Measurements from ENCODE around the gene FANCE.
"Not testable (repeated sequence)": the region's sequence is repeated elsewhere in the genome, so short reads cannot be mapped to it uniquely, and the experiment has no call there.

Gene FANCE

DNA sequence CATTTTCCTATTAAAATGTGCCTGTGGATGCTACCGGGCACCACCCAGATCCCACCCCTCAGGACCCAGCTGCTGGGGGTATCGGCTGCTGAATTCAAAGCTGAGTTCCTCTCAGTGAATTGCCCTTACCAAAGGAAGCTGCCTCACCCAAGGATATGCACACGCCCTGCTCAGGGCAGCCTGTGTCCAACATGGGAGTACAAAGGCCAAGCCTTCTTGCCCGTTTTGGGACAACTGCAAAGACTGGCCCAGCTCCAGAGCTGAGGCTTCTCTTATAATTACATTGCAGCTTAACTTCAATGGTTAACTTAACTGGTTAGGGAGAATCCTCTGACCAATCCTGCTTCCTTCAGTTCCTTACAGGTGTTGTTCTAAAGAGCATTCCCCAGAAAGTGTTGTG is 19.8 kb upstream of the FANCE start:
- DNase-seq (ENCODE audit: low read depth): no peak

DNA sequence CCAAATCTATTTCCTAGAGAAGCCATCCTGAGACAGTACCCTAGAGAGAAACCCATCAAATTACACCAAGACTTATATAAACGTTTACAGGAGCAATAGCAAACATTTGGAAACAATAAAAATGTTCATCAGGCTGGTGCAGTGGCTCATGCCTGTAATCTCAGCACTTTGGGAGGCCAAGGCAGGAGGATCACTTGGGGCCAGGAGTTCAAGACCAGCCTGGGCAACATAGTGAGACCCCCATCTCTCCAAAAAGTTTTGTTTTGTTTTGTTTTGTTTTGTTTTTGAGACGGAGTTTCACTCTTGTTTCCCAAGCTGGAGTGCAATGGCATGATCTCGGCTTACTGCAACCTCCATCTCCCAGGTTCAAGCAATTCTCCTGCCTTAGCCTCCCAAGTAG is 19.4 kb upstream of the FANCE start:
- DNase-seq (ENCODE audit: low read depth): not testable (repeated sequence)

DNA sequence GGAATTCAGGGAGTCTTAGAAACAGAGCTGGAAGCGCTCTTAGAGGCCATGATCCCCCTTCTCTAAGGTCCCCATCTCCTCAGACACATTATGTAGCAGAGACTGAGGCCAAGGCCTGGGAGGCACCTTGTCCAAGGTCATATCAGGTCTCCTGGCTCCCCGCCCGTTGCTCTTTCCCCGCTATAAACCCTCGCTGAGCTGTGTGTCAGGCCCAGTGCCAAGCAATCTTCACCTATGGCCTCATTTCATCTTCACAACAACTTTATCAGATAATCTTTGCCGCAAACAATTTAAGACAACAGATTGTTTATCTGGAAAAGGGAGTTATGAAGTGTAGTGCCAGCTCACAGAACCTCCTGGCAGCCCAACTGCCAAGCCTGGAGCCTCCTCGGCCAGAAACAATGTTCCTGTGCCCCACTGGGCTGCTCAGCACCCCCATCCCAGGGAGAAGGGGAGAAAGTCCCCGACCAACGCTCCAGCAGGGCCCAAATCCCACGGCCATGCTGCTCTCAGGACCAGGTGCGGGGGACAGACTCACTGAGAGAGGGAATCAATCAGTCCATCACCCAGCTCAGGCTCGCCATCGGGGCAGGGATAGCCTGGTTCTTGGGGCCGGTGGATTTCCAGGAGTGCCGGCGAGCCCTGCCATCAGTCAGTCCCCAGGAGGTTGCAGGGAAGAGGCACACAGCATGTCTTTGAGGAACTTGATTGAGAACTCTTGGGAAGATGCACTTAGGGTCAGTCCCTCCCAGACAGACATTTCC is 16.9 kb upstream of the FANCE start:
- DNase-seq (ENCODE audit: low read depth): peak; percentile 69

DNA sequence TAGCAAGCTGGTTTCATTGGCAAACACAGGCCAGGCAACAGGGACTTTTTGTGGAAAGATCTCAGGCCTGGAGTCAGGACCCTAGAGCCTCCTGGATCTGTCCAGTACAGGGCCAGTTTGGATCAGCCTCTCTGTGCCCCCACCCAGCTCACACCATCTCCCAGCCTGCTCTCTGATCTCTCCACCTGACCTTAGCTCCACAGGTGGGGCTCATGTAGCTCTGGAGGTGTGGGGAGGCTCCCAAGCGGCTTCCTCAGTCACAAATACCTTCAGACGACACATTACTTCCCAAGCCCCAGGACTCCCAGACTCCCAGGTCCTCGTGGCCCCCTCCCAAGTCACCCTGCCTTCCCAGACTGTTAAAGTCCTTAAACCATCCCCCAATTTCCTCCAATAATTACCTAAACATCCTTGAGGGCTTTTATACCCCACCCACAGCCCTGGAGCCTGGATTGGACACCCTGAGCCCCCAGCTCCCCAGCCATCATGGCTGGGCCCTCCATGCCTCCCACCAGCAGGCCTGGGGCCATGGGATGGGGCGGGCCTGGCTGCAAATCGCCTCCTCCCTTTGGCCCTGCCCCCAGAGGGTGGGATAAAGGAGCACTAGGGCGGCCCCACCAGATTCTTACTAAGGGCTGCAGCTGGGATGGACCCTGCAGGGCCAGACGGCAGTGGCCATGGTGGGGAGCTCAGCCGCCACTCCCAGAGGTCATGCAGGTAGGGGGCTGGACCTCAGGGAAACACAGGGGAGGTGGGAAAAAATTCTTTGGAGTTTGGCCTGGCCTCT is 15.9 kb upstream of the FANCE start:
- DNase-seq (ENCODE audit: low read depth): no peak

DNA sequence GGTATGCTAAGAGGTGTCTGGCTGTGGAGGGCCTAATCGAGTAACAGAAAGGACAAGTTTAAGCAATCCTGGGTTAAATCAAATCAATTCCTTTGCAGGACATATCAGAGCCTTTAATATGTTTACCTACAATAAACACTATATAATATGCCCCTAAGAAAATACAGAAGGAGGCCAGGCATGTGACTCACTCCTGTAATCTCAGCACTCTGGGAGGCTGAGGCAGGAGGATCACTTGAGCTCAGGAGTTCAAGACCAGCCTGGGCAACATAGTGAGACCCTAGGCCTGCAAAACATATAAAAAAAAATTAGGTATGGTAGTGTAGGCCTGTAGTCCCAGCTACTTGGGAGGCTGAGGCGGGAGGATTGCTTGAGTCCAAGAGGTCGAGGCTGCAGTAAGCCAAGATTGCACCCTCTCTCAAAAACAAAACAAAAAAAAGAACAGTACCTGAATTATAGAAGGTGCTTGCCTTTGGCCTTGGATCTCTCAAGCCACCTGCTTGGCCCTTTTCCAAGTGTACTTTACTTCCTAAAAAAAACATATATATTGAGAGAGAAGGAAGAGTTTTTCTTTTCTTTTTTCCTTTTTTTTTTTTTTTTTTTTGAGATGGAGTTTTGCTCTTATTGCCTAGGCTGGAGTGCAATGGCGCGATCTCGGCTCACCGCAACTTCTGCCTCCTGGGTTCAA is 13.6 kb upstream of the FANCE start:
- not testable (repeated sequence) for DNase-seq (ENCODE audit: low read depth)

DNA sequence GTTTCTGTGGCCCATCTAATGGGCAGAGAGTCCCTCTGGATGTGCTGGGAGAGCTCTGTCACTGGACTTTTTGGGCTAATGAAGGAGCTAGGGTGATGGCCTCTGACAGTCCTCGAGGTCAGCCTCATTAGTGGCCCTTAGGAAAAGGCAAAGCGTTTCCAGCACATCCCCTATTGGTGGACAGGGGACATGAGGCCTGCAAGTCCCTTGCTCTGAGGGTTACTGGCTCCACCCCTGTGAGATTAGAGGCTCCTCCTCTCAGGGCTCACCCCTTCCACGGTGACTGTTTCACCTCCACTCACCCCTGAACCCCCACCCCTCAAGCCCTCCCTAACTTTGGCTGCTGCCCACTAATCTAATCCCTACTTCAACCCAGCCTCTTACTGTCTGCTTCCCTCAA is 12.8 kb upstream of the FANCE start:
- DNase-seq (ENCODE audit: low read depth): no peak

DNA sequence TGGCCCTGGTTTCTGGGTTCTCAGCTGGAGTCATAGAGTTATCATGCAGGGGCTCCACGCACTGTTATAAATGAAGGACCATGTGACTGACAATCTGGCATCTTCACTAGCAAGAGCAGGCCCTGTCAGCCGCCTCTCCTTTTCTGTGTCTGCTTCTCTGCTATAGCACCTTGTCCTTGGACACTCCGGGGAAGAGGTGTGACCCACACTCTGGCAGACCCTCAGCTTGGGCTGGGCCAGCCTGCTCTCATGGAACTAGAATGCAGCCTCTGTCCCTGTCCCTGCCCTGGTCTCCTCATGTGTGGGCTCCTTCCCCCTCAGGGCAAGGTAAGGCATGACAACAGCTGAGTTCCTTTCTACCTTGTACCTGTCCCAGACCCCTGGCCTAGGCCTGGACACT is 10.9 kb upstream of the FANCE start:
- no peak for DNase-seq (ENCODE audit: low read depth)

DNA sequence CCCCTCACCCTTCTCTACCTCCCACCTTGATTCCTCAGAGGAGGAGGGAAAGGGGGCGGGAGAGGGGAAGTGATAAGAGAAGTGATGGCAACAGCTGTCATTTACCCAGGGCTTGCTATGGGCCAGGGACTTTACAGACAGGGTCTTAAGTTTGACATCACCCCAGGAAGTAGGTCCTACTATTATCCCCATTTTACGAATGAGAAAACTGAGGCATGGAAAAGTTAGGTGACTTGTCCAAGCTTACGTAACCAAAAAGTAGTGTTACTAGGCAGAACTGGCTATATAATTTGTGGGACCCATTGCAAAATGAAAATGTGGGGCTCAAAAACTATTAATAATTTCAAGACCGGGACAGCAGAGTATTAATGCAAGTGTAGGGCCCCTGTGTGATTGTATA is 10.5 kb upstream of the FANCE start:
- no peak for DNase-seq (ENCODE audit: low read depth)

DNA sequence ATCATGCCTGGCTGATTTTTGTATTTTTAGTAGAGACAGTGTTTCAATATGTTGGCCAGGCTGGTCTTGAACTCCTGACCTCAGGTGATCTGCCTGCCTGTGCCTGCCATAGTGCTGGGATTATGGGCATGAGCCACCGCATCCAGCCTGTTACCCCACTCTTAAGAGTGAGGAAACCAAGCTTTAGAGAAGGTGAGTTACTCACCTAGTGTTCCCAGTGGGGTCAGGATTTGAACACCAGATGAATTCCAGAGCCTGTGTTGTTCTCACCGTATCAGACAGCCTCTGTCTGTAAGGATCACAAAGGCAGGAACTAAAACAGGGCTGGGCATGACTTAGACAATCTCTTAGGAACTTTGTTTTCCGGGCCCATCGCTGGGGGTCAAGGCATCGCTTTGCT is 9.4 kb upstream of the FANCE start:
- no peak for DNase-seq (ENCODE audit: low read depth)

DNA sequence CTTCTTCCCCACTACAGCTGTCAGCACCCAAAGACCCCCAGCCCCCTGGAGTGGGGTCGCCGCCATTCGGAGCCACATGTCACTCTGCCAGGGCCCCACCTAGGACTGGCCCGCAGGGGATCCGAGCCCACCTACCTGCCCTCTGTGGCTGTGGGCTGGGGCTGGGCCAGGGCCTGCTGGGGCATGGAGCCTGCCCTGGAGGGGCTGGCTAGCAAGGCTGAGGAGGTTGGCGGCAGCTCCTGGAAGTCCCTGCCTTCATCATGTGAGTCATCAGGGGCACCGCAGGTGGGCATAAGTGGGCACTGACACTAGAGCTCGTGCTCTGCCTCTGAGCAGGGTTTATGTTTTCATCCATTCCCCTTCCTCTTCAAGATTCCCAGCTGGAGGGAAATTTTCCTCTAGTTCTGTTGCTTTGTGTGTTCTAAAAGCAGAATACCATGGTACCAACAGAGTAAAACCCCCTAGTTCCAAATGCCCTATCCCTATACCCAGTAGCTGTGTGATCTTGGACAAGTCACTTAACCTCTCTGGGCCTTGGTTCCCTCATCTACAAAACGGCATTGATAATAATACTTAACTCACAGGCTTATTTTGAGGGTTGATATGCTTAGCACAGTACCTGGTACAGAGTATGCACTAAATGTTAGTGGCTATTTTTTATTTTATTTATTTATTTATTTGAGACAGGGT is 8.7 kb upstream of the FANCE start:
- no peak for DNase-seq (ENCODE audit: low read depth)

DNA sequence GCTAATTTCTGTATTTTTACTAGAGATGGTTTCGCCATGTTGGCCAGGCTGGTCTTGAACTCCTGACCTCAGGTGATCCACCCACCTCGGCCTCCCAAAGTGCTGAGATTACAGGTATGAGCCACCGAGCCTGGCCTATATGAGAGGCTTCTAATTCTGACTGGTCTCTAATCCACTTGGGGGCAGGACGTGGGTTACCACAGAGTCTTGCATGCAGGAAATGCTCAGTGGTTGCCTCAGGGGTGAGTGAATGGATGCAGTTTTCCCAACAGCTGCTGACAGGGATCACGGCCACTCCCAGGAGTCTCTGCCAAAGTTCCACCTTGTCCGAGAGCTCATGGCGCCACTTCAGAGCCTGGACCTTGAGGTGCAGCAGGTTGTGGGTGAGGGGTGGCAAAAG is 6.4 kb upstream of the FANCE start:
- no peak for DNase-seq (ENCODE audit: low read depth)

DNA sequence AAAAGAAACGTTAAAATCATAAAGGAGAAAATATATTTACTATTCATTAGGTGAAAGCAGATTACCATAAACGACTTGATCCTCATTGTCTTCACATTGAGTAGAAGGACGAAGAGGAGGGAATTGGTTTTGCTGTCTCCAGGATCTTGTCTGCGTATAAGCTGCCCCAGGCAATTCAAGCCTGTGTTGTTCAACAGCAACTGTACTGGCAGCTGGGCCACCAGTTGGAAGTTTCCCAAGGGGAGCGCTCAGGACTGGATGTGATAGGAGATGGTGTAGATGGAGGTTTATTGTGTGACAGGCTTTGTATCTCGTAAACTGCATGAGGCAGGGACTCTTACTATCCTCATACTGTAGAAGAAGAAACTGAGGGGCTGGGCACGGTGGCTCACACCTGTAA is 3.9 kb upstream of the FANCE start:
- DNase-seq (ENCODE audit: low read depth): no peak

DNA sequence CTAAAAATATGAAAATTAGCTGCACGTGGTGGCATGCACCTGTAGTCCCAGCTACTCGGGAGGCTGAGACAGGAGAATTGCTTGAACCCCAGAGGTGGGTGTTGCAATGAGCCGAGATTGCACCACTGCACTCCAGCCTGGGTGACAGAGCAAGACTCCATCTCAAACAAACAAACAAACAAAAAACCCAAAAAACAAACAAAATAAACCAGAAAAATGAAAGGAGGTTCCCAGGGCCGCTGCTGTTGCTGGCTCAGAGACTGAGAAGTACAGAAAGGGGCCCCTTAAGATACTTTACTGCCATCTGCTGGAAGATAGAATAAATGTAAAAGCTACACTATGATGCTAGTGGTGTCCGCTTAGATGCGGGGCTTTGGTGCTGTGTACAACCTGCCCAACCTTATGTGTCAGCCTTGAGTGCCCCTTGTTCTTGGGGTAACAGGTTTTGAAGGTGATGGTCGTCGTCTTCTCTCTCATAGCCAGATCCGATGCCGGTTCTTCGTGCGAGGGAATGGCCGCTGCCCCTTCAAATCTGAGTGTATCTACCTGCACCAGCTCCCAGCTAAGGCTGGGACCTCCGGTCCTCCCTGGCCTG is 2.8 kb upstream of the FANCE start:
- DNase-seq (ENCODE audit: low read depth): peak; percentile 61

DNA sequence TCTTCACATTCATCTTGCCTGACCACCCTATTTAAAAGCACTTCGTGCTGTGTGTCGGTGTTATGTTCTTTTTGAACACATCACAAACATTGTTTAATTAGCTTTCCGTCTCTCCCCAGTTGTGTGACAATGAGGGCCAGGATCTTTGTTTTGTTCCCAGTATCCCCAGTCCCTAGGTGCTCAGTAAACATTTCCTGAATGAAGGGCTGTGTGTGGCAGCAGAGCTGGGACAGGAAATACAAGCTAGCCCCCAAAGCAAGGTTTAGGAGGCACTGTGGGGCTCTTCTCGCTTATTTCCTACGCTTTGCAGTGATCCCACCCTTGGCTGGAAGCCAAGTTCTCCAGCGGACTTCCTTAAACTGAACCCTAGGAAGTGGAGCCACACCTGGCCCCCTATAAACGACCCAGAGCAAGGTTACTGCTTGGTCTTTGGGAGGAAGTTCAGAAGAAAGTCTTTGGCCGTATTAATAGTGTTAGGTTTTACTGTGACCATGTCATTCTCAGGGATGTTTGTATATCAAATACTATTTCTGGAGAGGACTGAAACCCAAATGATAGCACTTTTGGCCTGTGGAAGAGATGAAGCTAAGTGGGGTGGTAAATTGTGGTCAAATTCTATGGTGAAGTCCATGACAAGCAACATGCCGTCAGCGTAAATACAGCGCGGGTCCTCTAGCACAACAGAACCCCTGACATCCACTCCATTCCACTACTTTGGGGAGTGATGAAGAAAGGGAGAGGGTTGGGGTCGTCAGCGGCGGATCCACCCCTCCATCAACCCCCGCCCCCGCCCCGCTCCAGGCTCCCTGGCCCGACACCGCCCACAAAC is 570 bp upstream of the FANCE start:
- DNase-seq (ENCODE audit: low read depth): no peak

DNA sequence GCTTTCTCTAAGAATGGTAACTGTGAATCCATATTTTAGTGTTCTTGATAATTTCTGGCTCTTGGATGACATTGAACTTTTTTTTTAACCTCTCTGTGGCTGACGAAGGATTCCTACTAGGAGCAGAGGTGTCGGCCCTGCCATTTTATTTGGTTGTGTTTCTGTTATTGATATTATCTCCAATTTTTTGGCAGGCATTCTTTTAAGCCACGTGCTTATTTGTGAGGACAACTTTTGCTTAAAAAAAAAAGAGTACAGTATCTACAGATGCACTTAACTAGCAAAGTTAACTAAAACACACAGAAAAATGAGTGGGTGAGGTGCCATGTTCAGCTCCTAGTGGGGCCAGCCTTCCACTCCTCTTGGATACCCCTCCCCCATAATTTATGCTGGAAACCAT is 1.1 kb downstream of the FANCE start:
- no peak for DNase-seq (ENCODE audit: low read depth)

DNA sequence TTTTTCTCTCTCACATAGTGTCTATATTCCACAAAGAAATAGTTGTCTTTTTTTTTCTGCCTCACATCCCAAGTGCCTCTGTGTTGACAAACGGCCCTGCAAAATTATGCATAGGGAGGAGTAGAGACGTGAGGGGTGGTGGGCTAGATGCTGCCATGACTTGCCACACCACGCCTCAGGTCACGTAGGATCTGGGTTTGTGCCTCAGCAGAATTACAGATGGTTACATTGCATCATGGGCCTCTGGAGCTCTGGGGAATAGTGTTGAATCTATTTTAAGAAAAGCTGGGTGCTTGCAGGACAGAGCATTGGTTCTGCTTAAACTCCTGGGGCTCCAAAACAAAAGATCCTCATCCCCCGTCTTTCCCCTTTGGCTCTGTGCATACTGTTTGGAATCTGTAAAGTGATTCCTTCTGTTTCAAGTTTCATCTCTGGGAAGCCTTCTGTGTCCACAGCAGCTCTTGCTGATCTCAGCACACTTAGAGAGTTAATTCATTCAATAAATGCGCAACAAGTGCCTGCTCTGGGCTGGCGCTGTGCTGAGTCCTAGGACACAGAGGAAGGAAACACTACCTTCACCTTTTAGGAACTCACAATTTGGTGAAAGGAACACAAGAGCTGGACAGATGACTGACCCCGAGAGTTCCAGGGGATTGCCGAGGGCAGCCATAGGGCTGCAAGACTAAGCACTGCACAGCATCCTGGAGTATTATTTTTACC is 2.4 kb downstream of the FANCE start:
- DNase-seq (ENCODE audit: low read depth): no peak

DNA sequence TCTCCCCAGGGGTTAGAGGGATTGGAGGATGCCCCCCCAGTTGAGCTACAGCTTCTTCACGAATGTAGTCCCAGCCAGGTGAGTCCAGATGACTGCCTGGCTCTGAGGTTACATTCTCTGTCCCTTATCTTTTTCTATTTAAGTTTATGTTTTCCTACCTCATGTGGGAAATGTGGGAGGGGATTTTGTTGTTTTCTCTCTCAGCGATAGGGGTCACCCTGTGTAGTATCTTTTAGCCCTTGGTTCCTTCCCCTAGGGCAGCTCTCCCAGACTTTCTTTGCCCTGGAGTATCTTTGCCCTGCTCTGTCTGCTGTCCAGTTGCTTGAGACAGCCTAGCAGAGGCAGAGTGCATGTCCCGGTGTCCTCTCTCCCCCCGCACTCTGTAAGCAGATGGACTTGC is 5.8 kb downstream of the FANCE start:
- no peak for DNase-seq (ENCODE audit: low read depth)

DNA sequence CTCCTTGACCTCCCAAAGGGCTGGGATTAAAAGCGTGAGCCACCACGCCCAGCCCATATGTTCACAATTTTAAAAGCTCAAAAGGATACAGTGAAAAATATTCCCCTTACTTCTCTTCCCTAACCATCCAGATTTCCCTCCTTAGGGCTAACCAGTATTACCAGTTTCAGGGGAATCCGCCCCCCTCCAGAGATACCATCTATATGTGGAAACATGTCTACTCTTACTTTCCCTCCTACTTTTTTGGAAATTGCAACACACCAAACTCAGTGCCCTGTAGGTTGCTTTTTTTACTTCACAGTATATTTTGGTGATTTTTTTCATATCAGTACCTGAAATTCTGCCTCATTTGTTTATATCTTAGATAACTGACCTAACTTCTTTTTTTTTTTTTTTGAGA is 9.1 kb downstream of the FANCE start:
- DNase-seq (ENCODE audit: low read depth): no peak

DNA sequence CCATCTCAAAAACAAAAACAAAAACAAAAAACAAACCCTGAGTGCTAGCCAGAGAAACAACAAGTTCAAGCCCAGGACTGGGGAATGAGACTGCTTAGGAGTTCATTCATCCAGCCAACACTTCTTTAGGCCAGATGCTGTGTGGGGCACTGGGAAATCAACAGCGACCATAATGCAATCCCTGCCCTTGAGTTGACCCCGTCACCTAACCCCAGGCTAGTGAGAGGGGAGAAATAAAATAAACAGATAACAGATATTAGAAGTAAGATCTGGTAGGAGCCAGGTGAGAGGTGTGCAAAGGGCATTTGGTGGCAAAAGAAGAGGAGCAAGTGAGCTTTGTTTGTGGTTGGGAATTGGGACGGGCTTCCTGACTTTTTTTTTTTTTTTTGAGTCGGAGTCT is 11.2 kb downstream of the FANCE start:
- DNase-seq (ENCODE audit: low read depth): no peak

DNA sequence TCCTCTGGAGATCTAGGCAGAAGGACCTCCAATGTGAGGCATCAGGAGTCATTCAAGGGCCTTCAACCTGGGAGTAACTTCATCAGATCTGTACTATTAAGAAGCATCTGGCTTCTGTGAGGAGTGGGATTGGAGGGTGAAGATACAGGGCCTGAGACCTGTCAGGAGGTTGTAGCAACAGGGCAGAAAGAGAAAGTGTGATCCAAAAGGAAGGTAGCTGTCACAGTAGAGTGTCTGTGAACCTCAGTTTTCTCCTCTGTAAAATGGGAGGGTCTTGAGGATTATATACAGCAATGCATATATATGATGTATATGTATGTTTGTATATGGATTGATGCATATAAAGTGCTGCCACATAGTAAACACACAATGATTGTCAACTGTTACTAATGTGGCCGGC is 13.5 kb downstream of the FANCE start:
- DNase-seq (ENCODE audit: low read depth): no peak
